HepG2 (cell line): ENCODE data around the gene ZFAND2A. TPM values are rescaled to one million over a fixed set of nuclear protein-coding genes. Genes with fewer than 3 reads are reported as not detected.

ENCODE experiments used
- ATAC-seq: fragments of 200-7000 bp; cut with Tn5 transposase; 3 replicates; pipeline ENCODE4 v1.9.1; 2020; ENCODE audit warnings: mild to moderate bottlenecking, moderate library complexity
- BruUV-seq: library from RNA; stranded (reverse); fragments of 400-500 nt; replicated peaks from 2 replicates; lab custom pipeline; 2021; lab: Mats Ljungman, UMichigan
- CTCF ChIA-PET: fragments of 300-600 bp; formaldehyde crosslinking; extraction: SDS; loops from one replicate; lab custom pipeline; 2021; ENCODE audit warnings: low total read pairs, inconsistent platforms, low intra/inter-chr PET ratio; lab: Yijun Ruan, JAX
- POLR2A ChIA-PET: fragments of 350-600 bp; sonication (Branson Sonifier 250); formaldehyde crosslinking; loops from one replicate; lab custom pipeline; 2020; ENCODE audit warnings: antibody characterized with exemption, inconsistent platforms; lab: Yijun Ruan, JAX
- DNase-seq: peaks from one replicate; pipeline ENCODE4 v3.0.0-alpha.2; 2015; ENCODE audit warnings: low spot score
- FAIRE-seq: peaks from 3 replicates; lab custom pipeline; 2011; peaks lifted over from hg19 to GRCh38; lab: Jason Lieb, UNC
- H2AFZ ChIP-seq: one replicate; pipeline ENCODE4 v1.6.1; 2011; ENCODE audit warnings: low read length, inconsistent platforms
- H3K27ac ChIP-seq: fragments of 300-600 bp; 3 replicates; pipeline ENCODE4 v1.8.0; 2011; ENCODE audit warnings: mixed run types, mild to moderate bottlenecking, mixed read lengths, low read length, inconsistent platforms; ENCODE audit not compliant: insufficient read depth; ENCODE audit errors: extremely low read length
- H3K27me3 ChIP-seq, 2 experiments: fragments of 200-600 bp in 1 of 2; 2 replicates in 1 of 2; 3 replicates in 1 of 2; pipeline versions ENCODE4 v1.6.0 to v1.8.0; 2011; ENCODE audit warnings: low read length in 2 of 2, mild to moderate bottlenecking in 2 of 2, moderate library complexity in 2 of 2, inconsistent platforms in 1 of 2; ENCODE audit not compliant: insufficient read depth in 2 of 2, control insufficient read depth in 1 of 2
- H3K36me3 ChIP-seq, 2 experiments: fragments of 200-600 bp in 1 of 2; replicated peaks in 1 of 2; 2 replicates in 1 of 2; 3 replicates in 1 of 2; pipeline versions ENCODE4 v1.5.1 to v1.8.0; 2011; ENCODE audit warnings: low read length in 2 of 2, inconsistent platforms in 1 of 2; ENCODE audit not compliant: insufficient read depth in 2 of 2, control insufficient read depth in 1 of 2
- H3K4me1 ChIP-seq: 2 replicates; pipeline ENCODE4 v1.5.1; 2012; ENCODE audit warnings: low read length, inconsistent platforms; ENCODE audit not compliant: insufficient read depth
- H3K4me2 ChIP-seq: 2 replicates; pipeline ENCODE4 v1.6.0; 2011; ENCODE audit warnings: low read depth, low read length, inconsistent platforms
- H3K4me3 ChIP-seq, 3 experiments: fragments of 200-600 bp in 1 of 3; sonication (generic), shearing (Covaris generic) in 1 of 3; replicated peaks in 1 of 3; 2 replicates each; pipeline ENCODE4 v1.5.1; 2011 to 2016; ENCODE audit warnings: low read length in 3 of 3, inconsistent platforms in 2 of 3, low read depth in 2 of 3, mild to moderate bottlenecking in 2 of 3, control low read depth in 1 of 3, mixed read lengths in 1 of 3; ENCODE audit not compliant: insufficient read depth in 1 of 3
- H3K79me2 ChIP-seq: one replicate; pipeline ENCODE4 v1.6.1; 2011; ENCODE audit warnings: low read length, inconsistent platforms; ENCODE audit not compliant: insufficient read depth
- H3K9ac ChIP-seq: 2 replicates; pipeline ENCODE4 v1.6.0; 2011; ENCODE audit warnings: mild to moderate bottlenecking, low read depth, low read length, inconsistent platforms; ENCODE audit not compliant: insufficient read depth
- H3K9me3 ChIP-seq: 2 replicates; pipeline ENCODE4 v1.5.1; 2012; ENCODE audit warnings: mild to moderate bottlenecking, low read length
- H4K20me1 ChIP-seq: 2 replicates; pipeline ENCODE4 v1.6.0; 2011; ENCODE audit warnings: inconsistent platforms, mild to moderate bottlenecking, low read length, moderate library complexity; ENCODE audit not compliant: insufficient read depth
- BHLHE40 ChIP-seq: IDR thresholded peaks from 2 replicates; pipeline ENCODE4 v1.6.1; 2011; ENCODE audit warnings: low read length, improper control_type of control experiment
- CAMTA2 ChIP-seq: sonication (generic); formaldehyde crosslinking; IDR thresholded peaks from 2 replicates; pipeline ENCODE4 v1.4.0; 2020; ENCODE audit warnings: mild to moderate bottlenecking, missing genetic modification reagents, borderline replicate concordance
- HNRNPLL ChIP-seq: fragments of 200-400 bp; formaldehyde crosslinking; IDR thresholded peaks from 2 replicates; pipeline ENCODE4 v1.6.1; 2017; ENCODE audit warnings: mild to moderate bottlenecking, low read depth, low read length; ENCODE audit not compliant: poor library complexity, severe bottlenecking
- MED1 ChIP-seq: sonication (generic); formaldehyde crosslinking; IDR thresholded peaks from 2 replicates; pipeline ENCODE4 v1.4.0; 2020; ENCODE audit warnings: missing genetic modification reagents
- NFKBIZ ChIP-seq: IDR thresholded peaks from 2 replicates; pipeline ENCODE4 v1.6.1; 2018; ENCODE audit warnings: missing genetic modification reagents, missing compliant biosample characterization
- PITX1 ChIP-seq: sonication (generic); formaldehyde crosslinking; IDR thresholded peaks from 2 replicates; pipeline ENCODE4 v1.5.1; 2020; ENCODE audit warnings: mild to moderate bottlenecking, missing genetic modification reagents
- PPARG ChIP-seq: conservative IDR thresholded peaks from 2 replicates; pipeline ENCODE4 v1.6.1; 2016; ENCODE audit warnings: missing biosample characterization, missing genetic modification reagents
- ZFP41 ChIP-seq: sonication (generic); formaldehyde crosslinking; IDR thresholded peaks from 2 replicates; pipeline ENCODE4 v1.4.0; 2020; ENCODE audit warnings: mild to moderate bottlenecking, missing genetic modification reagents, borderline replicate concordance
- ZIK1 ChIP-seq: sonication (generic); formaldehyde crosslinking; IDR thresholded peaks from 2 replicates; pipeline ENCODE4 v1.5.0; 2020; ENCODE audit warnings: mild to moderate bottlenecking, low read depth, missing genetic modification reagents, borderline replicate concordance
- ZNF232 ChIP-seq: sonication (generic); formaldehyde crosslinking; IDR thresholded peaks from 2 replicates; pipeline ENCODE4 v1.4.0; 2020; ENCODE audit warnings: missing genetic modification reagents, borderline replicate concordance
- WGBS: methylation state at CpG from one replicate; pipeline ENCODE4 v1.1.6; 2017; ENCODE audit warnings: low lambda C conversion rate; 5-methylcytosine and 5-hydroxymethylcytosine counted together
- in situ Hi-C: cut with HindIII; loops from 2 replicates; pipeline ENCODE4 v1.10.0; 2017; ENCODE audit warnings: low pct_unique_long_range_greater_than_20kb; ENCODE audit not compliant: extremely low pct_ligation_motif_present
- intact Hi-C: fragments of 100-400 bp; cut with micrococcal nuclease; formaldehyde crosslinking; loops from one replicate; pipeline ENCODE4 v1.10.0; 2022; ENCODE audit not compliant: unreplicated experiment
- polyA plus RNA-seq, 8 experiments: library from polyadenylated mRNA; depleted of rRNA in 3 of 8; stranded (reverse) in 7 of 8; unstranded in 1 of 8; fragments of >200 nt; fragmentation: Illumina TruSeq in 4 of 8; extraction: Trizol in 4 of 8; gene quantifications; 2 replicates each; pipeline versions ENCODE4 v1.2.1 to v1.2.3, GENCODE V29; 2011 to 2016; ENCODE audit warnings: low read depth in 4 of 8, missing spikeins in 1 of 8, mixed read lengths in 1 of 8; ENCODE audit not compliant: insufficient read depth in 1 of 8
- total RNA-seq, 5 experiments: library from RNA; depleted of rRNA; stranded (reverse); fragments of >200 nt; fragmentation: Illumina TruSeq; extraction: Trizol; gene quantifications; 2 replicates each; pipeline ENCODE4 v1.2.3, GENCODE V29; 2016; ENCODE audit warnings: low read depth in 1 of 5
- TF ChIP-seq, protein P1 (sequence below): sonication (generic); formaldehyde crosslinking; IDR thresholded peaks from 2 replicates; pipeline ENCODE4 v1.5.0; 2020; ENCODE audit warnings: missing genetic modification reagents
- TF ChIP-seq, protein P2 (sequence below): sonication (generic); formaldehyde crosslinking; IDR thresholded peaks from 2 replicates; pipeline ENCODE4 v1.5.1; 2020; ENCODE audit warnings: missing genetic modification reagents, mild to moderate bottlenecking, borderline replicate concordance
- TF ChIP-seq, protein P3 (sequence below): sonication (generic); formaldehyde crosslinking; IDR thresholded peaks from 2 replicates; pipeline ENCODE4 v1.5.0; 2020; ENCODE audit warnings: missing genetic modification reagents, mild to moderate bottlenecking, borderline replicate concordance
- TF ChIP-seq, protein P4 (sequence below): sonication (generic); formaldehyde crosslinking; IDR thresholded peaks from 2 replicates; pipeline ENCODE4 v1.5.1; 2020; ENCODE audit warnings: mild to moderate bottlenecking, missing genetic modification reagents, moderate library complexity

The ZFAND2A gene
- total and polyA plus RNA-seq, 2 of the 13 experiments (the other 11 are each of a cell fraction or from before 2014, with no cell fraction given), result 140 to 153 TPM

DNA sequence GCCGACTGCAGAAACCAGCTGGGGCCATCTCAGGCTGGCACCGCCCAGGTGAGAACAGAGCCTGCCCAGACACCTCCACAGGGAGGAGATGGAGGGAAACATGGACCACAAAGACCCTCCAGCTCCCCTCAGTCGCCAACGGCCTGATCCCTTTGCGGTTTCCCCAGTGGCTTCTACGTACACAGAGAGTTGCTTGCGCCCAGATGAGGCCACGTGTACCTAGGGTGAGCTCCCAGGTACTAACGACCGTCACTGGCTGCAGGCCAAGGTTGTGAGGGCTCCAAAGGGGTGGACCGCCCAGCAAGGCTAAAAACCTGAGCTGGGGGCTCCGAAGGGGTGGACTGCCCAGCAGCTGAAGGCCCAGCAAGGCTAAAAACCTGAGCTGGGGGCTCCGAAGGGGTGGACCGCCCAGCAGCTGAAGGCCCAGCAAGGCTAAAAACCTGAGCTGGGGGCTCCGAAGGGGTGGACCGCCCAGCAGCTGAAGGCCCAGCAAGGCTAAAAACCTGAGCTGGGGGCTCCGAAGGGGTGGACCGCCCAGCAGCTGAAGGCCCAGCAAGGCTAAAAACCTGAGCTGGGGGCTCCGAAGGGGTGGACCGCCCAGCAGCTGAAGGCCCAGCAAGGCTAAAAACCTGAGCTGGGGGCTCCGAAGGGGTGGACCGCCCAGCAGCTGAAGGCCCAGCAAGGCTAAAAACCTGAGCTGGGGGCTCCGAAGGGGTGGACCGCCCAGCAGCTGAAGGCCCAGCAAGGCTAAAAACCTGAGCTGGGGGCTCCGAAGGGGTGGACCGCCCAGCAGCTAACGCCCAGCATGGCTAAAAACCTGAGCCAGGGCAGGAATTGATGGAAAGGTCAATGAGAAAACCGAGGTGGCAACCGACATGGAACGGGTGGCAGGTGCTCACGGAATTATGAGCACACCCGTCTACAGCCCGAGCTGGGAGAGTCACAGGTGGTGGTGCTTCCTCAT is 3.9 kb downstream of the ZFAND2A start (continued):
- TF ChIP-seq, protein P1, sequence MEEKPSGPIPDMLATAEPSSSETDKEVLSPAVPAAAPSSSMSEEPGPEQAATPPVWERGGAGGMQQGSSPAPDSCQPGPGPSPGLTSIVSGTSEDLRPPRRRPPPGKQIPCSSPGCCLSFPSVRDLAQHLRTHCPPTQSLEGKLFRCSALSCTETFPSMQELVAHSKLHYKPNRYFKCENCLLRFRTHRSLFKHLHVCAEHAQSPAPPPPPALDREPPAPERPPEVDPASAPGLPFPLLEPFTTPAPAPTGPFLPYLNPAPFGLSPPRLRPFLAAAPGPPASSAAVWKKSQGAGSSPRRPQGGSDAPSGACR, result 0 out of 2 replicates have a peak, but pooled peaks have one; percentile 12
- TF ChIP-seq, protein P2, sequence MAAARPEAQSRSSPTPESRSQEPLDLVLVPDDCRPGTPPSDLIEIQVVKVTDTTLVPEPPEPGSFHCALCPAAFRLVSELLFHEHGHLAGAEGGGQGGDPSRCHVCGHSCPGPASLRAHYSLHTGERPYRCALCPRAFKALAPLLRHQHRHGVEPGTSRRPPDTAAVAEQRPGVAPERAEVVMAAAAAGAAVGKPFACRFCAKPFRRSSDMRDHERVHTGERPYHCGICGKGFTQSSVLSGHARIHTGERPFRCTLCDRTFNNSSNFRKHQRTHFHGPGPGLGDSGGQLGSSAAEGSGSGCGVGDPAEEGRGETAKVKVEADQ, result 0 out of 2 replicates have a peak, but pooled peaks have one; percentile 1
- TF ChIP-seq HNRNPLL, result peak; percentile 16

DNA sequence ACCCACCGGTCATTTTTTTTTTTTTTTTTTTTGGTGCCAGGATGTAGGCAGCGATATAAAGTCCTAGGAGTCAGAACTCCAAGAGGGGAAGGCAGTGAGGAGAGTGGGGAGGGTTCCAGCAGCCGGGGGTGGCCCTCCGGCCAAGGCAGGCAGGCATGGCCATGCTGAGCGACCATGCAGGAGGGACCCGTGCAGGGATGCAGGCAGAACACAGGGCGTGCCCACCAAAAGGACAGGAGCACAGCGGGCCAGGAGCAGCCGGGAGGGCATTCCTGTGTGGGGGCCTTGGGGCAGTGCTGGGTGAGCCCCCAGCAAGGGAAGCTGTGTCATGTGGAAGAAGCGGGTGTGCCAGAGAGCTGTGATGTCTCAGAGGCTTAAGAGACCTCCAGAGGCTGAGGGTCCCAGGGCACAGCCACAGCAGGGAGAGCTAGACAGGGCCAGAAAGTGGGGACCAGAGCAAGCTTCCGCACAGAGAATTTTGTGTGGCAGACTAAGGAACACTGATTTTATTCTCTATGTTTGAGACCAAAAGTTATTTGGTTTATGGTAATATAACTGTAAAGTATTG is 5.7 kb downstream of the ZFAND2A start:
- H3K36me3 ChIP-seq, result peaks cover 38 to 57% of the 10 kb centered on the region in 2 experiments
- DNase-seq, result no peak
- ChIA-PET POLR2A (interaction anchor here (1.1 to 1.5 kb wide), 3 partner anchors 16 to 177 kb away, joined by 3 to 4 read pairs (median 3); partner anchors contain the start of gene CYP2W1), CTCF (no interaction called here)
- in situ Hi-C loops, result no loop called here
- H3K79me2 ChIP-seq, result peaks cover 35% of the 10 kb centered on the region
- H3K27ac ChIP-seq, result no peak overlapping the region
- BruUV-seq, result no TSS peak
- H3K27me3 ChIP-seq, result no peaks in the 10 kb centered on the region; a peak in 1 of 5 replicates
- no peaks in the 10 kb centered on the region for H4K20me1 ChIP-seq
- H3K4me2 ChIP-seq, result no peak overlapping the region
- intact Hi-C loops, result no loop called here
- peaks cover 40% of the 10 kb centered on the region for H3K4me1 ChIP-seq
- H2AFZ ChIP-seq, result no peak overlapping the region
- ATAC-seq, result no peak
- no peaks in the 10 kb centered on the region for H3K9me3 ChIP-seq
- no peak overlapping the region for H3K4me3 ChIP-seq
- FAIRE-seq, result no peak
- 98% methylated on average over 11 of the region's 11 CpGs for WGBS
- H3K9ac ChIP-seq, result no peak overlapping the region
- TF ChIP-seq, protein P3, sequence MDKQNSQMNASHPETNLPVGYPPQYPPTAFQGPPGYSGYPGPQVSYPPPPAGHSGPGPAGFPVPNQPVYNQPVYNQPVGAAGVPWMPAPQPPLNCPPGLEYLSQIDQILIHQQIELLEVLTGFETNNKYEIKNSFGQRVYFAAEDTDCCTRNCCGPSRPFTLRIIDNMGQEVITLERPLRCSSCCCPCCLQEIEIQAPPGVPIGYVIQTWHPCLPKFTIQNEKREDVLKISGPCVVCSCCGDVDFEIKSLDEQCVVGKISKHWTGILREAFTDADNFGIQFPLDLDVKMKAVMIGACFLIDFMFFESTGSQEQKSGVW (CRISPR knock-in tag), result no peak
- TF ChIP-seq CAMTA2 (CRISPR knock-in tag), result no peak
- no peak for TF ChIP-seq PITX1
- no peak for TF ChIP-seq ZIK1 (CRISPR knock-in tag)
- no peak for TF ChIP-seq MED1
- TF ChIP-seq ZFP41 (CRISPR knock-in tag), result no peak
- TF ChIP-seq NFKBIZ (CRISPR knock-in tag), result no peak
- no peak for TF ChIP-seq ZNF232 (CRISPR knock-in tag)
- TF ChIP-seq BHLHE40, result no peak
- TF ChIP-seq, protein P4, sequence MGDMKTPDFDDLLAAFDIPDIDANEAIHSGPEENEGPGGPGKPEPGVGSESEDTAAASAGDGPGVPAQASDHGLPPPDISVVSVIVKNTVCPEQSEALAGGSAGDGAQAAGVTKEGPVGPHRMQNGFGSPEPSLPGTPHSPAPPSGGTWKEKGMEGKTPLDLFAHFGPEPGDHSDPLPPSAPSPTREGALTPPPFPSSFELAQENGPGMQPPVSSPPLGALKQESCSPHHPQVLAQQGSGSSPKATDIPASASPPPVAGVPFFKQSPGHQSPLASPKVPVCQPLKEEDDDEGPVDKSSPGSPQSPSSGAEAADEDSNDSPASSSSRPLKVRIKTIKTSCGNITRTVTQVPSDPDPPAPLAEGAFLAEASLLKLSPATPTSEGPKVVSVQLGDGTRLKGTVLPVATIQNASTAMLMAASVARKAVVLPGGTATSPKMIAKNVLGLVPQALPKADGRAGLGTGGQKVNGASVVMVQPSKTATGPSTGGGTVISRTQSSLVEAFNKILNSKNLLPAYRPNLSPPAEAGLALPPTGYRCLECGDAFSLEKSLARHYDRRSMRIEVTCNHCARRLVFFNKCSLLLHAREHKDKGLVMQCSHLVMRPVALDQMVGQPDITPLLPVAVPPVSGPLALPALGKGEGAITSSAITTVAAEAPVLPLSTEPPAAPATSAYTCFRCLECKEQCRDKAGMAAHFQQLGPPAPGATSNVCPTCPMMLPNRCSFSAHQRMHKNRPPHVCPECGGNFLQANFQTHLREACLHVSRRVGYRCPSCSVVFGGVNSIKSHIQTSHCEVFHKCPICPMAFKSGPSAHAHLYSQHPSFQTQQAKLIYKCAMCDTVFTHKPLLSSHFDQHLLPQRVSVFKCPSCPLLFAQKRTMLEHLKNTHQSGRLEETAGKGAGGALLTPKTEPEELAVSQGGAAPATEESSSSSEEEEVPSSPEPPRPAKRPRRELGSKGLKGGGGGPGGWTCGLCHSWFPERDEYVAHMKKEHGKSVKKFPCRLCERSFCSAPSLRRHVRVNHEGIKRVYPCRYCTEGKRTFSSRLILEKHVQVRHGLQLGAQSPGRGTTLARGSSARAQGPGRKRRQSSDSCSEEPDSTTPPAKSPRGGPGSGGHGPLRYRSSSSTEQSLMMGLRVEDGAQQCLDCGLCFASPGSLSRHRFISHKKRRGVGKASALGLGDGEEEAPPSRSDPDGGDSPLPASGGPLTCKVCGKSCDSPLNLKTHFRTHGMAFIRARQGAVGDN (CRISPR knock-in tag), result peak; percentile 17; the same call in 1 of the 2 replicates
- no peak for TF ChIP-seq PPARG (CRISPR knock-in tag)
